ENCODE results near the gene BAHCC1. TPM values are rescaled to one million over a fixed set of nuclear protein-coding genes. Genes with fewer than 3 reads are reported as not detected.

BAHCC1 gene
- total RNA-seq, 2 donors from 2014 or later = 11.4 to 28.9 TPM

- Histone ChIP-seq H3K27ac (no peak overlapping the region), H3K4me3 (no peak overlapping the region), H3K4me1 (replicated peaks) (peaks cover 6% of the 10 kb centered on the region), H3K9me3 (no peaks in the 10 kb centered on the region), H3K27me3 (replicated peaks; ENCODE audit: insufficient read depth) (no peaks in the 10 kb centered on the region), H3K36me3 (no peaks in the 10 kb centered on the region)
- TF ChIP-seq POLR2A (IDR thresholded peaks at IDR 0.05) = no peak
- no peak for TF ChIP-seq POLR2AphosphoS5 (IDR thresholded peaks at IDR 0.05)
- TF ChIP-seq CTCF (IDR thresholded peaks at IDR 0.05) = no peak
- 82% methylated on average over 24 of the region's 24 CpGs for WGBS
- intact Hi-C loops (cut with DNase I) = no loop called here
- no peak for DNase-seq (ENCODE audit: low spot score)
Measured at GRCh38 chr17:81440511-81441244, 45.4 kb downstream of the BAHCC1 start.

- intact Hi-C loops (cut with DNase I) = no loop called here
- Histone ChIP-seq H3K27me3 (replicated peaks; ENCODE audit: insufficient read depth) (no peaks in the 10 kb centered on the region), H3K4me1 (replicated peaks) (no peaks in the 10 kb centered on the region), H3K4me3 (no peak overlapping the region), H3K27ac (no peak overlapping the region), H3K36me3 (no peaks in the 10 kb centered on the region), H3K9me3 (no peaks in the 10 kb centered on the region)
- no peak for DNase-seq (ENCODE audit: low spot score)
- TF ChIP-seq CTCF (IDR thresholded peaks at IDR 0.05) (no peak), POLR2A (IDR thresholded peaks at IDR 0.05) (no peak), POLR2AphosphoS5 (IDR thresholded peaks at IDR 0.05) (no peak)
- 94% methylated on average over 14 of the region's 17 CpGs for WGBS
Measured at GRCh38 chr17:81442791-81443190, 47.5 kb downstream of the BAHCC1 start.

- intact Hi-C loops (cut with DNase I) = no loop called here
- no peak overlapping the region for H3K27ac ChIP-seq
- no peaks in the 10 kb centered on the region for H3K27me3 ChIP-seq (replicated peaks; ENCODE audit: insufficient read depth)
- H3K4me1 ChIP-seq (replicated peaks) = no peaks in the 10 kb centered on the region
- no peak for DNase-seq (ENCODE audit: low spot score)
- H3K9me3 ChIP-seq = no peaks in the 10 kb centered on the region
- H3K4me3 ChIP-seq = no peak overlapping the region
- H3K36me3 ChIP-seq = no peaks in the 10 kb centered on the region
- TF ChIP-seq CTCF (IDR thresholded peaks at IDR 0.05) (no peak), POLR2AphosphoS5 (IDR thresholded peaks at IDR 0.05) (no peak)
- whole genome bisulfite sequencing = 95% methylated on average over 18 of the region's 20 CpGs
Measured at GRCh38 chr17:81443269-81443668, 48.0 kb downstream of the BAHCC1 start.

- Histone ChIP-seq H3K27ac (no peak overlapping the region), H3K9me3 (no peaks in the 10 kb centered on the region), H3K36me3 (no peaks in the 10 kb centered on the region), H3K4me1 (replicated peaks) (no peaks in the 10 kb centered on the region), H3K4me3 (no peak overlapping the region), H3K27me3 (replicated peaks; ENCODE audit: insufficient read depth) (no peaks in the 10 kb centered on the region)
- no peak for DNase-seq (ENCODE audit: low spot score)
- 93% methylated on average over 18 of the region's 27 CpGs for WGBS
- intact Hi-C loops (cut with DNase I) = no loop called here
- TF ChIP-seq POLR2A (IDR thresholded peaks at IDR 0.05) = no peak
- TF ChIP-seq CTCF (IDR thresholded peaks at IDR 0.05) = no peak
- no peak for TF ChIP-seq POLR2AphosphoS5 (IDR thresholded peaks at IDR 0.05)
Measured at GRCh38 chr17:81444610-81445339, 49.5 kb downstream of the BAHCC1 start.

All from prostate gland (tissue), 2 donors.